Measurements from ENCODE around the gene OTOR. TPM values are rescaled to one million over a fixed set of nuclear protein-coding genes. Genes with fewer than 3 reads are reported as not detected.

OTOR gene
- total and polyA plus RNA-seq, 12 donors, result not detected

- Histone ChIP-seq H3K27me3 (no peaks in the 10 kb centered on the region), H3K9me3 (replicated peaks in 1 of 3) (no peaks in the 10 kb centered on the region), H3K4me3 (no peak overlapping the region), H3K27ac (no peak overlapping the region), H3K36me3 (replicated peaks in 1 of 2) (no peaks in the 10 kb centered on the region), H3K4me1 (replicated peaks in 1 of 2) (no peaks in the 10 kb centered on the region)
- WGBS, 4 donors, result 35 to 44% (median 42%) methylated on average over 2 of the region's 2 CpGs
- DNase-seq, result peak; percentile 45 to 75 (median 59)
- TF ChIP-seq CTCF (IDR thresholded peaks at IDR 0.05) (no peak), POLR2A (IDR thresholded peaks at IDR 0.05) (no peak)
- intact Hi-C loops (cut with DNase I), result no loop called here
Observed at GRCh38 chr20:16758454-16759180, 10.5 kb downstream of the OTOR start.

- no peaks in the 10 kb centered on the region for H3K27me3 ChIP-seq
- intact Hi-C loops (cut with DNase I), result no loop called here
- WGBS, 4 donors, result 75 to 95% (median 82%) methylated on average over 1 of the region's 1 CpG
- H3K4me3 ChIP-seq, result no peak overlapping the region
- no peaks in the 10 kb centered on the region for H3K9me3 ChIP-seq (replicated peaks in 1 of 3)
- no peak for TF ChIP-seq POLR2A (IDR thresholded peaks at IDR 0.05)
- no peak for TF ChIP-seq CTCF (IDR thresholded peaks at IDR 0.05)
- no peak overlapping the region for H3K27ac ChIP-seq
- H3K36me3 ChIP-seq (replicated peaks in 1 of 2), result no peaks in the 10 kb centered on the region
- no peak for DNase-seq
- no peaks in the 10 kb centered on the region for H3K4me1 ChIP-seq (replicated peaks in 1 of 2)
Observed at GRCh38 chr20:16759181-16759563, 11.0 kb downstream of the OTOR start.

- TF ChIP-seq POLR2A (IDR thresholded peaks at IDR 0.05), result no peak
- TF ChIP-seq CTCF (IDR thresholded peaks at IDR 0.05), result no peak
- no peaks in the 10 kb centered on the region for H3K27me3 ChIP-seq
- DNase-seq, result no peak
- H3K36me3 ChIP-seq (replicated peaks in 1 of 2), result no peaks in the 10 kb centered on the region
- H3K4me3 ChIP-seq, result no peak overlapping the region
- WGBS, 4 donors, result 59 to 61% (median 60%) methylated on average over 11 of the region's 11 CpGs
- no peaks in the 10 kb centered on the region for H3K4me1 ChIP-seq (replicated peaks in 1 of 2)
- no peak overlapping the region for H3K27ac ChIP-seq
- H3K9me3 ChIP-seq (replicated peaks in 1 of 3), result no peaks in the 10 kb centered on the region
- intact Hi-C loops (cut with DNase I), result loop anchor here in 1 of 2 donors (10.0 kb wide), 1 partner anchor 246 kb away; no protein-coding TSS in a partner anchor
Observed at GRCh38 chr20:16760431-16761304, 12.5 kb downstream of the OTOR start.

- no peak for TF ChIP-seq POLR2A (IDR thresholded peaks at IDR 0.05)
- TF ChIP-seq CTCF (IDR thresholded peaks at IDR 0.05), result peak; percentile 59 to 87 (median 80)
- no peak overlapping the region for H3K27ac ChIP-seq
- no peaks in the 10 kb centered on the region for H3K4me1 ChIP-seq (replicated peaks in 1 of 2)
- 1 to 4% (median 2%) methylated on average over 3 of the region's 3 CpGs for WGBS, 4 donors
- intact Hi-C loops (cut with DNase I), result loop anchor here in 1 of 2 donors (10.0 kb wide), 1 partner anchor 247 kb away; no protein-coding TSS in a partner anchor
- no peaks in the 10 kb centered on the region for H3K9me3 ChIP-seq (replicated peaks in 1 of 3)
- H3K27me3 ChIP-seq, result no peaks in the 10 kb centered on the region
- no peak overlapping the region for H3K4me3 ChIP-seq
- H3K36me3 ChIP-seq (replicated peaks in 1 of 2), result no peaks in the 10 kb centered on the region
- peak; percentile 38 to 81 (median 53) for DNase-seq
Observed at GRCh38 chr20:16761305-16761829, 13.2 kb downstream of the OTOR start.

Data from adrenal gland (tissue), 12 donors.